VCaP (cell line): ENCODE measurements around the gene TNPO1.

ENCODE experiments used
- H3K27ac ChIP-seq: fragments of 450-650 bp; 2 replicates; pipeline ENCODE4 v1.5.1; 2017
- CTCF ChIP-seq: fragments of 450-650 bp; conservative IDR thresholded peaks from 2 replicates; pipeline ENCODE4 v1.5.1; 2017; ENCODE audit warnings: mild to moderate bottlenecking, moderate library complexity

TNPO1 gene

GRCh38 chr5:72847439-72847838, 31.0 kb downstream of the TNPO1 start:
- H3K27ac ChIP-seq = peak overlapping the region; percentile 88
- no peak for TF ChIP-seq CTCF

- peak overlapping the region; percentile 88 for H3K27ac ChIP-seq
- no peak for TF ChIP-seq CTCF
Measured at GRCh38 chr5:72847989-72848473, 31.6 kb downstream of the TNPO1 start.

GRCh38 chr5:72848474-72849428, 32.3 kb downstream of the TNPO1 start:
- peak overlapping the region; percentile 88 for H3K27ac ChIP-seq
- no peak for TF ChIP-seq CTCF

GRCh38 chr5:72849546-72849945, 33.1 kb downstream of the TNPO1 start:
- no peak for TF ChIP-seq CTCF
- peak overlapping the region; percentile 88 for H3K27ac ChIP-seq

GRCh38 chr5:72850113-72850512, 33.7 kb downstream of the TNPO1 start:
- TF ChIP-seq CTCF = no peak
- peak overlapping the region; percentile 88; the same call in 1 of the 2 replicates for H3K27ac ChIP-seq

GRCh38 chr5:72852356-72852755, 35.9 kb downstream of the TNPO1 start:
- no peak overlapping the region for H3K27ac ChIP-seq
- no peak for TF ChIP-seq CTCF

- H3K27ac ChIP-seq = no peak overlapping the region
- TF ChIP-seq CTCF = no peak
Measured at GRCh38 chr5:72854419-72854818, 38.0 kb downstream of the TNPO1 start.
